ENCODE data around the gene CNIH2. TPM values are rescaled to one million over a fixed set of nuclear protein-coding genes. Genes with fewer than 3 reads are reported as not detected.
A peak's percentile ranks its signal among the peaks of the same experiment; 100 is the strongest.

Gene CNIH2
- total and polyA plus RNA-seq, 4 donors = 1.1 to 3.4 (median 1.5) TPM

- DNase-seq = no peak
- no peak overlapping the region for H3K4me3 ChIP-seq
- TF ChIP-seq, protein P1, sequence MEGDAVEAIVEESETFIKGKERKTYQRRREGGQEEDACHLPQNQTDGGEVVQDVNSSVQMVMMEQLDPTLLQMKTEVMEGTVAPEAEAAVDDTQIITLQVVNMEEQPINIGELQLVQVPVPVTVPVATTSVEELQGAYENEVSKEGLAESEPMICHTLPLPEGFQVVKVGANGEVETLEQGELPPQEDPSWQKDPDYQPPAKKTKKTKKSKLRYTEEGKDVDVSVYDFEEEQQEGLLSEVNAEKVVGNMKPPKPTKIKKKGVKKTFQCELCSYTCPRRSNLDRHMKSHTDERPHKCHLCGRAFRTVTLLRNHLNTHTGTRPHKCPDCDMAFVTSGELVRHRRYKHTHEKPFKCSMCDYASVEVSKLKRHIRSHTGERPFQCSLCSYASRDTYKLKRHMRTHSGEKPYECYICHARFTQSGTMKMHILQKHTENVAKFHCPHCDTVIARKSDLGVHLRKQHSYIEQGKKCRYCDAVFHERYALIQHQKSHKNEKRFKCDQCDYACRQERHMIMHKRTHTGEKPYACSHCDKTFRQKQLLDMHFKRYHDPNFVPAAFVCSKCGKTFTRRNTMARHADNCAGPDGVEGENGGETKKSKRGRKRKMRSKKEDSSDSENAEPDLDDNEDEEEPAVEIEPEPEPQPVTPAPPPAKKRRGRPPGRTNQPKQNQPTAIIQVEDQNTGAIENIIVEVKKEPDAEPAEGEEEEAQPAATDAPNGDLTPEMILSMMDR (IDR thresholded peaks at IDR 0.05; ENCODE audit: control extremely low read depth, extremely low read depth) = no peak
Observed at GRCh38 chr11:66314561-66315497, 36.9 kb downstream of the CNIH2 start.

DNA sequence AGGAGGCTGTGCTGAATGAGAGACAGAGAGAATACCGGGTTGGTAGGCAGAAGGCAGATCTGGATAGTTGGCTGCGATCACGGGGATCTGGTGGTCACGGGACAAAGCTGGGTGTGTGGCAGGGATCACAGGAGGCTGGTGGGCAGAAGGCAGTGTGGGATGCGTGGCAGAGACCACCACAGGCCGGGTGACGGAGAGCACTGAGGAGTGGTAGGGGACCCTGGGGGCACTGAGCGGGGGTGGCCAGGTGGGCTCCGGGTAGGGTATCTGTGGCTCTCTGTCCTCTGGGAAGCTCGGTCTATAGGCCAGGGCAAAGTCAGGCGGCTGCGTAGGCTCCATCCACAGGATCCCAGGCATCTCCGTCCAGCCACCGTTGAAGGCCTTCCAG is 37.5 kb downstream of the CNIH2 start:
- peak overlapping the region in 1 of 2 donors; percentile 46 for H3K9ac ChIP-seq (ENCODE audit: insufficient read depth in 1 of 2, low read length in 2 of 2)
- WGBS, 2 donors = 84 to 92% methylated on average over 14 of the region's 14 CpGs
- TF ChIP-seq, protein P1 (IDR thresholded peaks at IDR 0.05; ENCODE audit: control extremely low read depth, extremely low read depth) = no peak
- no peaks in the 10 kb centered on the region for H3K9me3 ChIP-seq (ENCODE audit: control insufficient read depth in 4 of 4, insufficient read depth in 3 of 4, low read length in 3 of 4)
- no peak overlapping the region for H3K4me3 ChIP-seq
- peaks cover 0 to 3% (median 0%) of the 10 kb centered on the region in 4 donors for H3K36me3 ChIP-seq (ENCODE audit: control insufficient read depth in 4 of 4, insufficient read depth in 4 of 4, low read length in 4 of 4)
- ATAC-seq (ENCODE audit: insufficient read depth, low FRiP score) (no peak), DNase-seq (no peak)
- peaks cover 0 to 44% (median 18%) of the 10 kb centered on the region in 5 donors for H3K4me1 ChIP-seq (ENCODE audit: control insufficient read depth in 5 of 5, insufficient read depth in 5 of 5, low read length in 5 of 5)
- H3K27ac ChIP-seq (ENCODE audit: low read depth in 1 of 2, low read length in 1 of 2) = no peak overlapping the region
- H3K27me3 ChIP-seq (ENCODE audit: control insufficient read depth in 3 of 3, insufficient read depth in 3 of 3, low read length in 2 of 3) = no peaks in the 10 kb centered on the region

More at GRCh38 chr11:66314561-66315497, 36.9 kb downstream of the CNIH2 start:
- Histone ChIP-seq H3K9me3 (ENCODE audit: control insufficient read depth in 4 of 4, insufficient read depth in 3 of 4, low read length in 3 of 4) (no peaks in the 10 kb centered on the region), H3K4me1 (ENCODE audit: control insufficient read depth in 5 of 5, insufficient read depth in 5 of 5, low read length in 5 of 5) (peaks cover 0 to 44% (median 18%) of the 10 kb centered on the region in 5 donors), H3K9ac (ENCODE audit: insufficient read depth in 1 of 2, low read length in 2 of 2) (peak overlapping the region in 1 of 2 donors; percentile 71), H3K36me3 (ENCODE audit: control insufficient read depth in 4 of 4, insufficient read depth in 4 of 4, low read length in 4 of 4) (peaks cover 0 to 3% (median 0%) of the 10 kb centered on the region in 4 donors), H3K27me3 (ENCODE audit: control insufficient read depth in 3 of 3, insufficient read depth in 3 of 3, low read length in 2 of 3) (no peaks in the 10 kb centered on the region), H3K27ac (ENCODE audit: low read depth in 1 of 2, low read length in 1 of 2) (peak overlapping the region in 1 of 2 donors; percentile 21)
- 81 to 92% methylated on average over 17 of the region's 17 CpGs for WGBS, 2 donors
- ATAC-seq (ENCODE audit: insufficient read depth, low FRiP score) = no peak

- peaks cover 0 to 44% (median 18%) of the 10 kb centered on the region in 5 donors for H3K4me1 ChIP-seq (ENCODE audit: control insufficient read depth in 5 of 5, insufficient read depth in 5 of 5, low read length in 5 of 5)
- peak overlapping the region in 1 of 2 donors; percentile 46 for H3K9ac ChIP-seq (ENCODE audit: insufficient read depth in 1 of 2, low read length in 2 of 2)
- 70 to 84% methylated on average over 52 of the region's 52 CpGs for WGBS, 2 donors
Observed at GRCh38 chr11:66315921-66316811, 38.2 kb downstream of the CNIH2 start.

More at GRCh38 chr11:66315921-66316811, 38.2 kb downstream of the CNIH2 start:
- TF ChIP-seq, protein P1 (IDR thresholded peaks at IDR 0.05; ENCODE audit: control extremely low read depth, extremely low read depth) = no peak
- no peak for ATAC-seq (ENCODE audit: insufficient read depth, low FRiP score)
- Histone ChIP-seq H3K27ac (ENCODE audit: low read depth in 1 of 2, low read length in 1 of 2) (peak overlapping the region in 1 of 2 donors; percentile 54), H3K4me3 (peak overlapping the region; percentile 19), H3K36me3 (ENCODE audit: control insufficient read depth in 4 of 4, insufficient read depth in 4 of 4, low read length in 4 of 4) (peaks cover 0 to 3% (median 0%) of the 10 kb centered on the region in 4 donors), H3K9me3 (ENCODE audit: control insufficient read depth in 4 of 4, insufficient read depth in 3 of 4, low read length in 3 of 4) (no peaks in the 10 kb centered on the region), H3K27me3 (ENCODE audit: control insufficient read depth in 3 of 3, insufficient read depth in 3 of 3, low read length in 2 of 3) (no peaks in the 10 kb centered on the region)
- peak in 2 of 3 donors; percentile 30 to 38 for DNase-seq
